PC-9 (cell line): ENCODE results near the gene CKB. TPM values are rescaled to one million over a fixed set of nuclear protein-coding genes. Genes with fewer than 3 reads are reported as not detected.
A peak's percentile ranks its signal among the peaks of the same experiment; 100 is the strongest.

Experiments used
- BruUV-seq: library from RNA; stranded (reverse); fragments of 400-500 nt; replicated peaks from 2 replicates; lab custom pipeline; 2021; lab: Mats Ljungman, UMichigan
- CTCF ChIA-PET: fragments of 300-600 bp; sonication (Branson Sonifier 250); formaldehyde crosslinking; loops from one replicate; lab custom pipeline; 2022; ENCODE audit warnings: antibody characterized with exemption; lab: Charles Lee
- POLR2A ChIA-PET: fragments of 300-600 bp; sonication (Branson Sonifier 250); formaldehyde crosslinking; loops from one replicate; lab custom pipeline; 2022; ENCODE audit warnings: antibody characterized with exemption; ENCODE audit not compliant: unreplicated experiment; lab: Charles Lee
- DNase-seq, 2 experiments: peaks; one replicate each; pipeline versions ENCODE4 v3.0.0 to v3.0.0-alpha.2; 2015 to 2022; ENCODE audit warnings: mixed read lengths in 1 of 2
- H2AFZ ChIP-seq: fragments of 200-600 bp; sonication (generic); 2 replicates; pipeline ENCODE4 v1.8.1; 2017; ENCODE audit warnings: antibody characterized with exemption
- H3F3A ChIP-seq: fragments of 200-600 bp; sonication (generic); 2 replicates; pipeline ENCODE4 v1.8.1; 2017; ENCODE audit warnings: antibody characterized with exemption, mild to moderate bottlenecking, low read depth; ENCODE audit not compliant: insufficient read depth
- H3K27ac ChIP-seq: fragments of 200-600 bp; sonication (generic); 2 replicates; pipeline ENCODE4 v1.6.1; 2016; ENCODE audit warnings: mixed run types
- H3K27me3 ChIP-seq: fragments of 200-600 bp; sonication (generic); 2 replicates; pipeline ENCODE4 v1.6.1; 2016; ENCODE audit warnings: low read depth, mixed run types; ENCODE audit not compliant: insufficient read depth
- H3K36me3 ChIP-seq: fragments of 200-600 bp; sonication (generic); 2 replicates; pipeline ENCODE4 v1.6.1; 2016; ENCODE audit warnings: low read depth, mixed run types
- H3K4me1 ChIP-seq: fragments of 200-600 bp; sonication (generic); replicated peaks from 2 replicates; pipeline ENCODE4 v1.6.1; 2016; ENCODE audit warnings: mixed run types; ENCODE audit not compliant: insufficient read depth
- H3K4me2 ChIP-seq: fragments of 200-600 bp; sonication (generic); 2 replicates; pipeline ENCODE4 v1.6.1; 2017; ENCODE audit warnings: mixed run types
- H3K4me3 ChIP-seq: fragments of 200-600 bp; sonication (generic); 2 replicates; pipeline ENCODE4 v1.6.1; 2016; ENCODE audit warnings: mixed run types
- H3K79me2 ChIP-seq: fragments of 200-600 bp; sonication (generic); 2 replicates; pipeline ENCODE4 v1.6.1; 2017; ENCODE audit warnings: low read depth, mixed run types
- H3K9me2 ChIP-seq: fragments of 200-600 bp; sonication (generic); 2 replicates; pipeline ENCODE4 v1.8.1; 2017; ENCODE audit warnings: mild to moderate bottlenecking; ENCODE audit not compliant: insufficient read depth
- H3K9me3 ChIP-seq: fragments of 200-600 bp; sonication (generic); 2 replicates; pipeline ENCODE4 v1.8.1; 2016; ENCODE audit warnings: low read depth; ENCODE audit not compliant: insufficient read depth
- H4K20me1 ChIP-seq: fragments of 200-600 bp; sonication (generic); 2 replicates; pipeline ENCODE4 v1.8.1; 2017; ENCODE audit not compliant: insufficient read depth
- CTCF ChIP-seq: fragments of 200-600 bp; sonication (generic); conservative IDR thresholded peaks from 2 replicates; pipeline ENCODE4 v1.6.1; 2017; ENCODE audit warnings: mixed run types, antibody characterized with exemption, mild to moderate bottlenecking, moderate library complexity
- EZH2 ChIP-seq: fragments of 200-600 bp; sonication (generic); IDR thresholded peaks from 2 replicates; pipeline ENCODE4 v1.8.0; 2017; ENCODE audit warnings: antibody characterized with exemption, low read depth
- intact Hi-C: fragments of 100-400 bp; cut with micrococcal nuclease; formaldehyde crosslinking; loops from one replicate; pipeline ENCODE4 v1.10.0; 2022; ENCODE audit not compliant: unreplicated experiment
- total RNA-seq: library from RNA; stranded (reverse); gene quantifications from 2 replicates; pipeline ENCODE4 v1.2.3, GENCODE V29; 2021

Gene CKB
- total RNA-seq, 1 experiment from 2014 or later = 64.4 TPM

GRCh38 chr14:103543140-103543539 is 20.5 kb upstream of the CKB start:
- Histone ChIP-seq H3K9me3 (no peaks in the 10 kb centered on the region), H3K36me3 (no peaks in the 10 kb centered on the region), H3K79me2 (no peaks in the 10 kb centered on the region), H4K20me1 (peaks cover 29% of the 10 kb centered on the region), H3K9me2 (no peaks in the 10 kb centered on the region), H3K27me3 (no peaks in the 10 kb centered on the region), H3K4me1 (peaks cover 55% of the 10 kb centered on the region), H3F3A (peaks cover 45% of the 10 kb centered on the region), H3K4me2 (no peak overlapping the region), H3K4me3 (no peak overlapping the region), H2AFZ (no peak overlapping the region), H3K27ac (no peak overlapping the region)
- no peak for TF ChIP-seq EZH2
- intact Hi-C loops = loop anchor here (5.0 to 10.0 kb wide), 2 partner anchors 851 to 1018 kb away; no protein-coding TSS in a partner anchor
- peak; percentile 57 to 63 for DNase-seq
- BruUV-seq = no TSS peak
- ChIA-PET CTCF (interaction anchor here (1.0 to 2.2 kb wide), 2 partner anchors 22 to 25 kb away, joined by 3 to 15 read pairs; no protein-coding TSS in a partner anchor), POLR2A (interaction anchor here (0.6 to 0.7 kb wide), 4 partner anchors 9 to 209 kb away, joined by 3 to 7 read pairs (median 3); partner anchors contain the start of genes EIF5 and TRMT61A)

GRCh38 chr14:103542605-103543088 is 20.0 kb upstream of the CKB start:
- H3K27me3 ChIP-seq = no peaks in the 10 kb centered on the region
- peak in 1 of 2 experiments; percentile 75 for DNase-seq
- no peaks in the 10 kb centered on the region for H3K36me3 ChIP-seq
- TF ChIP-seq CTCF = no peak
- TF ChIP-seq EZH2 = no peak
- H3K9me2 ChIP-seq = no peaks in the 10 kb centered on the region
- no TSS peak for BruUV-seq
- intact Hi-C loops = loop anchor here (5.0 to 10.0 kb wide), 2 partner anchors 850 to 1018 kb away; no protein-coding TSS in a partner anchor
- H2AFZ ChIP-seq = no peak overlapping the region
- peaks cover 58% of the 10 kb centered on the region for H3K4me1 ChIP-seq
- no peak overlapping the region for H3K4me3 ChIP-seq
- CTCF ChIA-PET = interaction anchor here (0.6 to 2.2 kb wide), 4 partner anchors 10 to 24 kb away, joined by 3 to 15 read pairs (median 4); partner anchors contain the start of gene TRMT61A
- peaks cover 33% of the 10 kb centered on the region for H4K20me1 ChIP-seq
- POLR2A ChIA-PET = interaction anchor here (0.6 to 0.7 kb wide), 3 partner anchors 10 to 209 kb away, joined by 3 to 7 read pairs (median 3); partner anchors contain the start of gene EIF5
- peaks cover 50% of the 10 kb centered on the region for H3F3A ChIP-seq
- H3K9me3 ChIP-seq = no peaks in the 10 kb centered on the region
- no peak overlapping the region for H3K27ac ChIP-seq
- no peak overlapping the region for H3K4me2 ChIP-seq
- no peaks in the 10 kb centered on the region for H3K79me2 ChIP-seq

- POLR2A ChIA-PET = interaction anchor here (0.6 kb wide), 3 partner anchors 14 to 201 kb away, joined by 3 to 5 read pairs (median 4); partner anchors contain the start of genes BAG5 and COA8
- intact Hi-C loops = loop anchor here (2.0 to 10.0 kb wide), 4 partner anchors 467 to 1017 kb away; no protein-coding TSS in a partner anchor
Observed at GRCh38 chr14:103541709-103542604, 19.3 kb upstream of the CKB start.

More at GRCh38 chr14:103541709-103542604, 19.3 kb upstream of the CKB start:
- Histone ChIP-seq H3K4me1 (peaks cover 58% of the 10 kb centered on the region), H3K4me3 (no peak overlapping the region), H4K20me1 (peaks cover 33% of the 10 kb centered on the region), H2AFZ (no peak overlapping the region), H3K79me2 (no peaks in the 10 kb centered on the region), H3K27ac (peak overlapping the region; percentile 96), H3K4me2 (peak overlapping the region; percentile 78), H3K27me3 (no peaks in the 10 kb centered on the region), H3F3A (peaks cover 54% of the 10 kb centered on the region), H3K9me2 (no peaks in the 10 kb centered on the region), H3K36me3 (no peaks in the 10 kb centered on the region), H3K9me3 (no peaks in the 10 kb centered on the region)
- BruUV-seq = no TSS peak
- CTCF ChIA-PET = interaction anchor here (0.6 to 2.2 kb wide), 6 partner anchors 11 to 160 kb away, joined by 3 to 15 read pairs (median 5); partner anchors contain the start of gene TRMT61A
- no peak for TF ChIP-seq EZH2
- no peak for TF ChIP-seq CTCF
- no peak for DNase-seq
